ENCODE measurements around the gene TEX12. TPM values are rescaled to one million over a fixed set of nuclear protein-coding genes. Genes with fewer than 3 reads are reported as not detected.

TEX12 gene
- total and polyA plus RNA-seq, 2 of the 4 experiments (the other 2 are of a cell fraction) = 0.12 TPM; not detected in 1

DNA sequence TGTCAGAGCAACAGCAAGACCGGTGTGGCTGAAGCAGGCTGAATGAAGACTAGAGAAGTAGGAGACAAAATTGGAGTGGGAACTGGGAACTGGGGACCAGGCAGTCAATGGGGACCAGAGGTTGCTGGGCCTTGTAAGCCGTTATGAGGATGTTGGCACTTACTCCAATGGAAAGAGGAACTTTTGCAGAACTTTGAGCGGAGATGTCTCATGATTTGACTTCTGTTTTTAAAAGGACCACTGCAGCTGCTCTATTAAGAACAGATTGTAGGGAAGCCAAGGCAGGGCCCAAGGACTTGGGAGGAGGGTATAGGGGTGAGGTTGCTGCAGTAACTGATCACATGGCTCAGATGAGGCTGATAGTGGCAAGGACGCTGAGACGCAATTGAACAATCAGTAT, 37.5 kb upstream of the TEX12 start:
- Histone ChIP-seq H4K20me1 (ENCODE audit: insufficient read depth, low read length) (no peaks in the 10 kb centered on the region), H3K4me3 (ENCODE audit: insufficient read depth, low read depth, low read length) (no peak overlapping the region), H4K8ac (ENCODE audit: low read depth in 2 of 2, low read length in 2 of 2) (no peak overlapping the region), H2BK15ac (ENCODE audit: low read depth, low read length) (no peak overlapping the region; the same call in 2 of the 3 replicates), H2BK20ac (ENCODE audit: low read depth, low read length) (no peak overlapping the region), H2AK5ac (ENCODE audit: low read depth, low read length) (no peak overlapping the region; the same call in 1 of the 2 replicates), H3K9ac (ENCODE audit: low read depth, low read length) (no peak overlapping the region), H3K27ac (ENCODE audit: insufficient read depth, low read length) (no peak overlapping the region), H3K18ac (ENCODE audit: low read depth, low read length) (no peak overlapping the region), H2BK5ac (ENCODE audit: low read depth, low read length, poor library complexity, severe bottlenecking) (no peak overlapping the region), H4K5ac (ENCODE audit: low read depth, low read length) (no peak overlapping the region), H3K4me2 (ENCODE audit: low read depth, low read length) (no peak overlapping the region), H3K56ac (ENCODE audit: extremely low read depth, insufficient read depth, low read length) (no peak overlapping the region), H3K27me3 (ENCODE audit: control insufficient read depth, insufficient read depth, low read length) (no peaks in the 10 kb centered on the region), H2AK9ac (replicated peaks; ENCODE audit: low read depth, low read length, poor library complexity) (no peak overlapping the region), H3K23ac (ENCODE audit: low read depth, low read length) (no peak overlapping the region), H3K4me1 (ENCODE audit: control insufficient read depth, insufficient read depth, low read length) (peaks cover 7% of the 10 kb centered on the region), H3K9me1 (ENCODE audit: insufficient read depth, low read length) (peaks cover 6% of the 10 kb centered on the region), H3K9me3 (ENCODE audit: control insufficient read depth, insufficient read depth, low read length) (no peaks in the 10 kb centered on the region), H3K79me1 (ENCODE audit: low read depth in 1 of 2, low read length in 2 of 2) (no peaks in the 10 kb centered on the region), H2AFZ (replicated peaks; ENCODE audit: low read length, poor library complexity) (no peak overlapping the region), H4K91ac (ENCODE audit: insufficient read depth, low read depth, low read length) (no peak overlapping the region), H3K4ac (ENCODE audit: low read depth, low read length) (no peak overlapping the region; the same call in 1 of the 2 replicates), H3K14ac (replicated peaks; ENCODE audit: low read depth, low read length) (no peak overlapping the region), H2BK120ac (ENCODE audit: low read depth, low read length) (no peak overlapping the region), H3K36me3 (ENCODE audit: control insufficient read depth, insufficient read depth, low read length) (no peaks in the 10 kb centered on the region)
- ChIA-PET CTCF (no interaction called here), POLR2A (ENCODE audit: unreplicated experiment) (no interaction called here)
- intact Hi-C loops (cut with micrococcal nuclease) = no loop called here
- 95% methylated on average over 5 of the region's 5 CpGs; no CpG with 5 or more reads in 1 of the 2 experiments for WGBS, 2 experiments (ENCODE audit: extremely low coverage in 2 of 2, insufficient read length in 1 of 2)
- in situ Hi-C loops (cut with MboI; ENCODE audit: low sequenced_read_pairs) = no loop called here
- dilution Hi-C loops (cut with HindIII; ENCODE audit: low sequenced_read_pairs, unreplicated experiment) = no loop called here
- ATAC-seq (ENCODE audit: low read depth) = no peak
- BruUV-seq (replicated peaks) = no TSS peak
- no peak for DNase-seq
- no peak for TF ChIP-seq FOS (IDR thresholded peaks at IDR 0.05; ENCODE audit: low read depth, low read length)
- TF ChIP-seq MXI1 (IDR thresholded peaks at IDR 0.05; ENCODE audit: borderline replicate concordance, low read depth, low read length) = no peak
- TF ChIP-seq POLR2A (IDR thresholded peaks at IDR 0.05; ENCODE audit: low read depth, low read length) = no peak
- no peak for TF ChIP-seq SMC3 (IDR thresholded peaks at IDR 0.05; ENCODE audit: low read depth, low read length)
- no peak for TF ChIP-seq CTCF (conservative IDR thresholded peaks at IDR 0.05; ENCODE audit: low read depth, low read length)
- no peak for TF ChIP-seq NFE2L2 (IDR thresholded peaks at IDR 0.05; ENCODE audit: low read depth, low read length)
- TF ChIP-seq USF2 (IDR thresholded peaks at IDR 0.05; ENCODE audit: low read depth, low read length) = no peak

All from IMR-90 (cell line).